Glomerular visceral epithelial cell (primary cell): ENCODE data around the gene DMKN.

Experiments used
- DNase-seq: peaks from one replicate; pipeline ENCODE4 v3.0.0-alpha.2; 2016; ENCODE audit errors: extremely low spot score

The DMKN gene

DNA sequence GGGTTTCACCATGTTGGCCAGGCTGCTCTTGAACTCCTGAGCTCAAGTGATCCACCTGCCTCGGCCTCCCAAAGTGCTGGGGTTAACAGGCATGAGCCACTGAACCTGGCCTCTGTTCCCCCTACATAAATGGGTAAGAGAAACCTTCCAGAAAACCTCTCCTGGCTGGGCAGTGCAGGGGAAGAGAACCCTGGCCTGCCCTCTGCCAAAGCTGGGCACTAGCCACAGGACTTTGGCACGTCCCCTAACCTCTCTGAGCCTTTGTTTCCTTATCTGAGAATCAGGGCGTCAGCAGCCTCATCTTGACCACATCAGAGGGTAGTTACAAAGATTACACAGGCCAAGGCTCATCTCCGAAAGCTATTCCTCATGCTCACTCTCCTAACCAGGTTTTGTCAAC is 12.4 kb upstream of the DMKN start:
- DNase-seq, result no peak

DNA sequence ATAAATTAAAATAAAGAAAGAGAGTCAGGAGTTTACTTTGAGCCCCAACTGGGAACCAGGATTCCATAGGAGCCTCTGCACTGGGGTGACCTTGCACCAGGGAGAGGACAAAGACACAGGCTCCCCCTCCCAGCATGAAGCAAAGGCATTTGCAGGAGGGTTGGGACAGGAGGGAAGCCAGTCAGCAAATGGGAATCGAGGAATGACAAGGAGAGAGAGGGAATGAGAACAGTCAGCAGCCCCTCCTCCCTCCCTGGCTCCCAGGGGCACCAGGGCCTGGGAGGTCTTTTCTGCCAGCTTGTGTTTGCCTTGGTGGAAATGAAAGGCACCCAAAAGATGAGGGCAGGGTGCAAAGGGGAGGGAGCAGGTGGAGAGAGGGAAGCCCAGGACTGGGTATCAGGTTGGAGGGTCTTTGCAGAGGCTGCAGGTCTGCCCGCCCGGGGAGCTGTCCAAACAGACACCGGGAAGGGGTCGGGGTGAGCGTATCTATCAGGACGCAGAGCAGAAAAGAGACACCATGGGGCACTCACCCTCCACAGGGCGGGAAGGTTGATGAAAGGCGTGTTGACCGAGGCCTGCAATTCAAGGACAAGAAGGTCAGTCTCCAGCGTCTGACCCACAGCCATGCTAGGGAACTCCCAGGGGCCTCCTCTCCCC is 10.9 kb upstream of the DMKN start:
- no peak for DNase-seq

- DNase-seq, result no peak
These were observed 9.4 kb upstream of the DMKN start for GRCh38 chr19:35522745-35523327.

DNA sequence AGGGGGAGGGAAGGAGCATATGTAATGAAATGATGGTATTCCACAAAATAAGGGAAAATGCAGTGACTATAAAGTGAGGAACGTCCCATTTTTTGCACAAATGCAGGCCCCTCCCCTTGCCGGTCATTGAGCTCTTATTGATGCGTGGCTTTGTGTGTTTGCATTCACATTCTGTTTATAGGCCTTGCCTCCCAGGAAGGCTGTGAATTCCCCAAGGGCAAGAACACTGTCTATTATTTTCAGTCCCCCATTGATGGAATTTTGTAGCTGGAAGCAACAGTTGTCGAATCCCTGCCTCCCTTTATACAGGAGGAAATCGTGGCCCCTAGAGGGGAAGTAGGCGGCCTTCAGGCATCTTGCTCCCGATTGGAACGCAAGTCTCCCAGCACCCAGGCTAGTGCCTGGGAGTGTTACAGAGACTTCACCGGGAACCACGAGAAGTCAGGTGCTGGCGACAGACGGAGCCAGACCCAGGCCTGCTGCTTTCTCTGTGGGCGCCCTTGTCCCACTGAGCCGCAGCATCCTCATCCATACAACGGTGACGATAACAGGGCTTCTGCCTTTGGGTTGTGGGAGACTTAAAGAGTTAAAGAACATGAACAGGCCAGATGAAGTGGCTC is 7.8 kb upstream of the DMKN start:
- DNase-seq, result no peak

GRCh38 chr19:35519291-35519690 is 5.8 kb upstream of the DMKN start:
- no peak for DNase-seq

- peak; percentile 73 for DNase-seq
These were observed 4.9 kb upstream of the DMKN start for GRCh38 chr19:35518313-35518712.

DNA sequence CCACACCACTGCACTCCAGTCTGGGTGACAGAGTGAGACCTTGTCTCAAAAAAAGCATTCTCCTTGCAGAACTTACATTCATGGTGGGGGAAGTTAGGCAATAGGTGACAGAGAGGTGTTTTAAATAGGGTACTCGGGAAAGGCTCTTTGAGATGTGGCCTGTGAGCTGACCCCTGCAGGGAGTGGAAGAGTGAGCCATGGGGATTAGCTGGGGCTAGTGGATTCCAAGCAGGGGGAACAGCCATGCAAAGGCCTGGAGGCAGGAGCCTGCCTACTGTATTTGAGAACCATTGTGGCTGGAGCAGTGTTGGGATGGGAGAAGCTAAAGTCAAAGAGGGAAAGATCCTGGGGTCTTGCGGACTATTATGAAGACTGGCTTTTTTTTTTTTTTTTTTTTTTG is 3.9 kb upstream of the DMKN start:
- DNase-seq, result no peak

- DNase-seq, result no peak
These were observed 2.9 kb upstream of the DMKN start for GRCh38 chr19:35516310-35516709.

DNA sequence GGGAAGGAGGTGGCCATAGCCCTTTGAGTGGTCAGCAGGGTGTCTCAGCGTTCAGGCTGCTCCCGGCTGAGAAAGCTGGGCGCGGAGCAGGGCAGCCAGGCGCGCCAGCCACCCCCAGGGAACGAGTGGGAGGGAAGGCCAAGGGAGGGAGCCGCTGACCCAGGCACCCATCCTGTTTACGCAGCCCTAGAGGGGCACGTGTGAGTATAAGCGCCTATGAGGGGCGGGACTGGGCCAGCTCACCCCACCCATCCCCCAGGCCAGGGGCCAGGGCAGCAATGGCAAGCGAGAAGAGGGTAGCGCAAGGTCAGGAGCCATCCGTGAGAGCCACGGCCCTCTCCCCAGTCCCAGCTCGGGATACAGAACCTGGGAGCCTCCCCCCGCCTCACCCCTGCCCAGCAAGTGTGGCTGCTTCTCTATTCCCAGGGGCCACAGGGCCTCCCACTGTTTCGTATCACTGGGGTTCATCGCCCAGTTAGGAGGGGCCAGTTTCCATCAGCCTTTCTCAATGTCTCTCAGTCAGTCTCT is 897 bp upstream of the DMKN start:
- DNase-seq, result no peak

- DNase-seq, result no peak
These were observed 420 bp downstream of the DMKN start for GRCh38 chr19:35512831-35513627.

DNA sequence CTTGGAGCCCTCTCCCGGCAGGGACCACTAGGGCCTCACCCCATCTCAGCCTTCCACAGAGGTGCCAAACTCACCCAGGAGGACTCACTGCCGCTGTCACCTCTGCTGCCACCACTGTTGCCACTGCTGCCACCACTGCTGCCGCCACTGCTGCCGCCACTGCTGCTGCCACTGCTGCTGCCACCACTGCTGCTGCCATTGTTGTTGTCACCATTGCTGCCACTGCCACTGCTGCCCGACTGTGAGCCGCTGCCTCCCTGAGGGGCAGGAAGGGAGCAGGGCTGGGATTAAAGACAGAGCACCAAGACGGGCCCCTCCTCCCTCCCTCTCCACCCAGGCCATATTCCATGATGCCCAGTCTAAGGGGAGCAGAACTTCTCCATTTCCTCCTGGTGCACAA is 2.1 kb downstream of the DMKN start:
- no peak for DNase-seq

DNA sequence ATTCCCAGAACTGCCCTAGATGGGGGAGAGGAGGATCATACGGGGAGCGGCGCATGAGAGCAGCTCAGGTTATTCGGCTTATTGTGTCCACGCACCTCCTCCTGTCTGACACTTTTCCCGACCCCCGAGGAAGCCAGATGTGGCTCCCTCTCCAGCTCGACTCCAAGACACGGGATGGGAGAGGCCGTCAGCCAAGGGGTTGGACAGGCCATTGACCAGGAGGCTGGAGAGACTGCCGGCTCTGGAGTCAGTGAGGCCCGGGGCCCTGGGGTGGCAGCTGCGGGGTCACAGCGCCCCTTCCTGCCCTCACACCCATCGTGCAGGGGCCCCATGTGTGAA is 2.9 kb downstream of the DMKN start:
- no peak for DNase-seq

DNA sequence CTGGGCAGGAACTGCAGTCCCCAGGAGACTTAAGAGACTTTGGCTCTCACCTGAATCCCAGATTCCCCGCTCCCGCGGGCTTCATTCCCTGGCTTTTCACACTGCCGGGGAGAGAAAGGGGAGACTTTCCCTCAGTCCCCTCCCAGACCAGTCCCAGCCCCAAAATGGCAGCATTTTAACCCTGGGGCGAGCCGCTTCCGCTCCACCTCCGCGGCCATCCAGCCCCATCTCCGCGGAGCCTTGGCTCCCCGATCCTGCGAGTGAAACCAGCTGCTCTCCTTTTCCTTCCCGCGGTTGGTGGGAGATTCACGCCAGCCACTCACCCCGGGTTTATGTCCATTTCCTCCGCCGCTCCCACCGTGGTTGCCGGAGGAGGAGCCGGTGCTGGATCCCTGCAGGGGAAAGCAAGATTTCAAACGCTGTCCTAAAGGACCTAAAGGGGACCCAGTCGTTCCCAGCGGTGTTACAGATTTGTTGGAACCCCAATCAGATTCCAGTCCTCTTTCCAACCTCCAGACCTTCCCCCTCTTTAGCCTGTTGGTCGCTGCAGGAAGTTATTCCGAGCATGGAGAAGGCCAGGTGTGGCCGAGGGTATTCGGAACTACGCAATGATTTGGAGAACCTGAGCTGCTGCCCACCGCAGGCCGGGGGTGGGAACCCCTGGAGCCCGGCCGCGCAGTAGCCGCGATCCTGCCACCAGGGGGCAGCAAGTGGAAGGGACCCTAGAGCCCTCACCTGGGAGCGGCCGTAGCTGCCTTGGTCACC is 3.4 kb downstream of the DMKN start:
- DNase-seq, result peak; percentile 86

DNA sequence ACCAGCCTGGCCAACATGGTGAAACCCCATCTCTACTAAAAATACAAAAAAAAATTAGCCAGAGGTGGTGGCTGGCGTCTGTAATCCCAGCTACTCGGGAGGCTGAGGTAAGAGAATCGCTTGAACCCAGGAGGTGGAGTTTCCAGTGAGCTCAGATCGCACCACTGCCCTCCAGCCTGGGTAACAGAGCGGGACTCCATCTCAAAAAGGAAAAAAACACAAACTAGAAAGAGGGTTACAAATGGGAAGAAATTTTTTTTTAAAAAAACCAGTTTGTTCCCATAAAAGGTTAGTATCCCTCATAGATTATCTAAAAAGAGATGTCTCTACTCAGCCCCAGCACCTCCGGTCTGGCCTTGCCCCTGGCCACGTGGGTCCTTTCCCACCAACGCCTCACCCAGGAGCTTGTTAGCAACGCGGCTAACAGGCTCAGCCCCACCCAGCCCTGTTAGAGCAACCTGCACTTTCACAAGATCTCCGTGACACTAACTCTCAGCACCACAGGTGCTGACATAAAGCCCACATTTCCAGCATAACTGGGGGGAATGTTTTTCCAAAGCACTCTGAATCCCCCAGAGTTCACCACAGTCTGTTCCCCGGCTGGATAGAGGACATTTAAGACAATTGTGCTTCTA is 4.3 kb downstream of the DMKN start:
- DNase-seq, result peak; percentile 57

GRCh38 chr19:35508129-35508528 is 5.3 kb downstream of the DMKN start:
- no peak for DNase-seq

DNA sequence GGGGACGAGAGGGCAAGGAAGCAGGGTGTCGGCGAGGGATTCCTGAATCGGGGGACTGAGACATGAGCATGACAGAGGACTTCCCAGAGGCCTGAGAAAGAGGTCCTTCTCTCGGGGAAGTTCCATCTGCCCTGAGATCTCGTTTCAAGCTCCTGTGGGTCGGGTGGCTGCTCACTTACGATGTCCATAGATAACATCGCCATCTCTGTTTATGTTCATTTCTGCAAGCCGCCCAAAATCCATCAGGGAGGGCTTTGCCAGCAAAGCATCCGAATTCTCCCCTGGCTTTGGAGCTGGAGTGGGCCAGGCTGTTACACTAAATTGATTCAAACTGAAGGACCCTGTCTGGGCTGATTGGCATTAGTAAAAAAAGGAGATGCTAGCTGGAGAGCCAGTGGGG is 5.9 kb downstream of the DMKN start:
- DNase-seq, result no peak

DNA sequence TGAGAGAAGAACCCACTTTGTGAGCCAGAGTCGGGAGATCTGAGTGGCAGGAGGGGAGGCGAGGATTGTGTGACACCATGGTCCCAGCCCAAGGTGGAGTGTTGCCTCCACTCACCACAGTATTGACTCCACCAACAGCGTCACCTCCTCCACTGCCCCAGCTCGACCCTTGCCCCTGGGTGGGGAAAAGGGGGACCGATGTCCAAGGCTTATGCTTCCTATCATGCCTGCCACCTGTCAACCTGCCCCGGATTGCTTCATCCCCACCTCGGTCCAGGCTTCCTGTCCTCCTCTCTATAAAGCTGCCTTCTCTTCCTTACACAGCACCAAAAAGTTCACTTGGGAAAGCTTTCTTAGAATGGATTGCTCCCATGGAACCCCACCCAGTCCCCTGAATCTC is 7.4 kb downstream of the DMKN start:
- DNase-seq, result no peak

GRCh38 chr19:35502751-35503150 is 10.7 kb downstream of the DMKN start:
- DNase-seq, result no peak

GRCh38 chr19:35501684-35502083 is 11.8 kb downstream of the DMKN start:
- no peak for DNase-seq

DNA sequence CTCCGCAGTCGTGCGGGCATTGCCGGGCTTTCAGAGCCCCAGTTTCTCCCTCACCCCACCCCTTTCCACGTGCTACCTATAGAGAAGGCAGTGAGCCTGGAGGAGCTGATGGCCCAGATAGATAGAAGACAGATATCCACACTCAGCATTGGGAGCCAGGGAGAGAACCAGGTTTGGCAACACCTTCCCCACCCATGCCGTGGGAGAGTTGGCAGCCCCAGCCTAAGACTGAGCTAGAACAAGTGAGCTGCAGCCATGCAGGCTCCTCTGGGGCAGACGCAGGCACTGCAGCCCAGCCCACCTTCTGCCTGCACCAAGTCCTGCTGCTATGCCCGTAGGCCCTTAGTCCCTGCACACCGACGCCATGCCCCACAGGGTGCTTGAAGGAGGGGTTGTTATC is 12.8 kb downstream of the DMKN start:
- DNase-seq, result no peak

- no peak for DNase-seq
These were observed 14.4 kb downstream of the DMKN start for GRCh38 chr19:35498984-35499527.
